Measurements from ENCODE around the gene DDX19B.
"Not testable (repeated sequence)": the region's sequence is repeated elsewhere in the genome, so short reads cannot be mapped to it uniquely, and the experiment has no call there.

DNA sequence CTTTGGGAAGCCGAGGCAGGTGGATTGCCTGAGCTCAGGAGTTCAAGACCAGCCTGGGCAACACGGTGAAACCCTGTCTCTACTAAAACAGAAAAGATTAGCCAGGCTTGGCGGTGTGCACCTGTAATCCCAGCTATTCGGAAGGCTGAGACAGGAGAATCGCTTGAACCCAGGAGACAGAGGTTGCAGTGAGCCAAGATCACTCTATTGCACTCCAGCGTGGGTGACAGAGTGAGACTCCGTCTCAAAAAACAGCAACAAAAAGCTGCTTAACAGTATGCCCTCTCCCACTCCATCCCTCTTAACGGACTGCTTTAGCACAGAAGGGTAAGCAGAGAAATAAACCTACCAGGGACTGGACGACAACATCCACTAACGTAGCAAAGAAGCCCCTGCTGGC lies 31.1 kb upstream of the DDX19B start:
- TF ChIP-seq POLR2A (IDR thresholded peaks at IDR 0.05; ENCODE audit: low read length); CTCF (IDR thresholded peaks at IDR 0.05); CEBPB (IDR thresholded peaks at IDR 0.05); NR3C1 (IDR thresholded peaks at IDR 0.05); PBX3 (IDR thresholded peaks at IDR 0.05); MAFK (IDR thresholded peaks at IDR 0.05; ENCODE audit: partially characterized antibody); JUN (IDR thresholded peaks at IDR 0.05); RAD21 (conservative IDR thresholded peaks at IDR 0.05 in 1 of 2, IDR thresholded peaks at IDR 0.05 in 1 of 2): not testable (repeated sequence)
- TF ChIP-seq, protein P1, sequence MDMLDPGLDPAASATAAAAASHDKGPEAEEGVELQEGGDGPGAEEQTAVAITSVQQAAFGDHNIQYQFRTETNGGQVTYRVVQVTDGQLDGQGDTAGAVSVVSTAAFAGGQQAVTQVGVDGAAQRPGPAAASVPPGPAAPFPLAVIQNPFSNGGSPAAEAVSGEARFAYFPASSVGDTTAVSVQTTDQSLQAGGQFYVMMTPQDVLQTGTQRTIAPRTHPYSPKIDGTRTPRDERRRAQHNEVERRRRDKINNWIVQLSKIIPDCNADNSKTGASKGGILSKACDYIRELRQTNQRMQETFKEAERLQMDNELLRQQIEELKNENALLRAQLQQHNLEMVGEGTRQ (IDR thresholded peaks at IDR 0.05) = not testable (repeated sequence)

Data from A549 (cell line).